ENCODE results near the gene SLC27A2.

Gene SLC27A2

DNA sequence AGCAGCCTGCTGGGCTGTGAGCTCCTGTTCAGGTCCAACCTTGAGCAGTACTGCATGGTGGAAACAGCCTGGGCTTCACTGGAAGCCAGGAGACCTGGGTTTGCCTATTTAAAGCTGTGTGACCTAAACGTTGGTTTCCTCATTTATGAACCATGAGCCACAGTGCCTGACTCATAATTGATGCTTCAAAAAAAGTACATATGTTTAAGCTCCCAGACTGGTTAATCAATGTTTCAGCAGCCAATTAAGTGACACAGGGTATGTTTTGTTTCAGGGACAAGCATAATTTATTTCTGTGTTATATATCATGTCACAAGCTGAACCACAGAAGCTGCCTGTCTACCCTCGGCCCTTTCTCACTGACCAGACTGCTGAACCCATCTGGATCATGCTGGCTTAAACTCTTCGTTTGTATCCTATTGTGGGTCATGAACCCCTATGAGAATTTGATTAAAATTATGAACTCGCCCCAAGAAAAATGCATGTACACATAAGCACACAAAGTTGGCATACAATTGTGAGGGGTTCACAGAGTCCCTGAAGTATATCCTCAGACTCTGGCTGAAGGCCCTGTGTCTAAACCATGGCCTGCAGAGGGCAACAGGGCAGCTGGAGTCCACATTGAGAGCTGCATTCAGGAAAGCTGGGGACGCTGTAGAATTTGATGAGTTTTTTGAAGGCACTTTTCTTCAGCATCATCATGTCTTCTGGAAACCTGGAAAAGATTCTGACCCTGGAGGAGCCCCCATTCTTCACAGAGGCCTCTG lies 59.9 kb downstream of the SLC27A2 start:
- DNase-seq: peak; percentile 65

DNA sequence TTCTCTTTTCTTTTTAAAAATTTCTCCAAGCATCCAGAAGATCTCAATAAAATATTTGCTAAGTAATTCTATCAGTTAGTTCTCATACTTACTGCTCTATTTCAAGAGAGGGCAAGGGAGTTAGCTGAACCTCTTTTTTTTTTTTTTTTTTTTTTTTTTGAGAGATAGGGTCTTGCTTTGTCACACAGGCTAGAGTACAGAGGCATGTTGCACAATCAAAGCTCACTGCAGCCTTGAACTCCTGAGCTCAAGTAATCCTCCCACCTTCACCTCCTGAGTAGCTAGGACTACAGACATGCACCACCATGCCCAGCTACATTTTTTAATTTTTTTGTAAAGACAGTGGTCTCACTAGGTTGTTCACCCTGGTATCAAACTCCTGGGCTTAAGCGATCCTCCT lies 62.2 kb downstream of the SLC27A2 start:
- no peak for DNase-seq

DNA sequence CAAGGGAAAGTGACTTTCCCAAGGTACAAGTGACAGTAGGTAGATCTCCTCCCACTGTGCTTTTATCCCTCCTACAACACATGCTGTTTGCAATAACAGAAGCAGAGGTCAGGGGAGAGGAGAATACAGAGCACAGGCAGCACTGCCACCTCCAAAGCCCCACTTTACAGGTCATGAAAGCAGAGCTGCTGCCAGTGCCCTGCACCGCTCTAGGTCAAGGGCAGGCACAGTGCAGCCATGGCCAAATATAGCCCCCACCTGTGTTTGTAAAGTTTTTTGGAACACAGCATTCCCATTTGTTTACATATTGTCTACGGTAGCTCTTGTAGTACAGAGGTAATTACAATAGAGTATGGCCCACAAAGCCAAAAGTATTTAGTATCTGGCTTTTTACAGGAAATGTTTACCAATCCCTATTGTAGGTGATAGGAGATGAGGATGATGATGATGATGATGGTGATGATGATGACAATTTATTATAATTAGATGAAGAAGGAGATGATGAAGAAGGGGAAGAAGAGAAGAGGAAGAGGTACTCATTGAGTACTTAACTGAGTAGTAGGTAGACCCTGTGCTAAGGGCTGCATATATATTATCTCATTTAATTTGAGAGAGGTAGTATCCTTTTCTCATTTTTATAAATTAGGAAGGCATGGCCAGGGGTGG lies 63.1 kb downstream of the SLC27A2 start:
- no peak for DNase-seq

DNA sequence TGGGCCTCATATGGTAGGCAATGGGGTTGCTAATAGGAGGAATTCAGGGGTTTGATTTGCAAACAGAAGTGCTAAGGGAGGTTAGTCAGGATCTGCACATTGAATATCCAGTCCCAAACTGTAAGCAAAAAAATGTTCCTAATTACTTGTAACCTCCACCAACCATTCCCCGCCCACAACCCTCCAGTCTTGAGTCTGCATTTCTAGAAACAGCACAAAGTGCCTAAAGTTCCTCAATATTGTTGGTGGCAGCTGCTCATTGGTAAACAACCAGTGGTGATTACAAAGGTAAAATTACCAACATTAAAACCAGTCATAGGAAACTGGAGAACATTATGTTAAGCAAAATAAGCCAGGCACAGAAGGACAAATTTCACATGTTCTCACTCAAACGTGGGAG lies 64.6 kb downstream of the SLC27A2 start:
- DNase-seq: no peak

DNA sequence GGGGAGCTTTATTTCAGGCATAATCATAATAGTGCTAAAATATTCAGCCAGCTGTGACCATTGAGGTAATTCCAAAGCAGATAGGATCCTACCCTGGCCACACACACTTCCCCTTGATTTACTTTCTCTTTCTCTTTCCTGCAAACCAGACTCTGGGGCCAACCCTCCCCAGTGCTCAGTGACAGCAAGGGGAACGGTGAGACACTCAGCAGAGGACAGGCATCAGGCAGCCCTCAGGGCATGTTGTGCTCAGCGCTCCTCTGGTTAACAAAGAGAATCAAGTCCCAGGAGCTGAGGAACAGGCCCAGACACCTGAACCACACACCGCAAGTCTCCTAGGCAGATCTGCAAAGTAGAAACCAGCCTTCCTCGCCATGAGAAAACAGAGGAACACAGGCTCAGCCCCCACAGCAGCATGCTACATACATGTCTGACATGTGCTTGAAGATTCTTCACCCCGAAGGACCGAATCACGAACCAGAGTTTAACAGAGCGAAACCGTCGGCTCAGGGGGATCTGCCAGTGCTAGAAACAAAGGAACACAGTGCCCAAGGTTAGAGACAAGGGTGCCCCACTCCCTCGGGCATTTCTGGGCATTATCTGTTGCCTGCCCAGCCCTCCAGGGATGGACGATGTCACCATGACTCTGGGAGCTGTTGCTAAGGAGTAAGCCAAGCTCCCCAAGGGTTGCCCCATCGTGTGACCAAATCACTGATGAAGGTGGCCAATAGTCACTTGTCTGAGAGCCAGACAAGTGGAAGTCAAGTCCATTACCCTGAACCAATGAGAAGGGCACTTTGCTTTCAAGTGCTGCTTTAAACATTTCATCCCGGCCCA lies 66.0 kb downstream of the SLC27A2 start:
- DNase-seq: no peak

DNA sequence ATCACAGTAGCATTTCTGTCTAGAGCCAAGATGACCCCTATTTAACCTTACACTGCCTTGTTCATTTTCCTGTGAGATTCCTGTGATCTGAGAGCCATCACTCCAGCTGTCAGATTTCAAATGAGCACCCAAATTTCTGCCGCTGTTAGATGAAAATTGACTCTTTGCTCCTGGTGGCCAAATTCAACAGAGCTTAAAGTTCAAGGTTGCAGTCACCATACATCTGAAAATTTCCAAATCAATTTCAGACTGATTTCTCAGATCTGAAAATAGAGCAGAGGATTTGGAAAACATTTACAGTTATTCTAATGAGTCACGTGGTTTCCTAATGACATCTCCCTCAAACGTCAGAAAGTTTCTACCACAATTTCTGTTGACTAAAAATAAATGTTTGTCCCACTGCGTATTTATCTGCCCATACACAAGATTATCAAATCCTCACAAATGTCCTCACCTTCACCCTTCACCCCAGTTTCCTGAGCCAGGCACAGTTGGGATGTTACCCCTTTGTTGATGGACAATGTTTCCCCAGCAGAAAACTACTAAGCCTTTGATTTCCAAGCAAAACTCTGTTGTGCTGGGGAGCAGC lies 67.1 kb downstream of the SLC27A2 start:
- peak; percentile 5 for DNase-seq

DNA sequence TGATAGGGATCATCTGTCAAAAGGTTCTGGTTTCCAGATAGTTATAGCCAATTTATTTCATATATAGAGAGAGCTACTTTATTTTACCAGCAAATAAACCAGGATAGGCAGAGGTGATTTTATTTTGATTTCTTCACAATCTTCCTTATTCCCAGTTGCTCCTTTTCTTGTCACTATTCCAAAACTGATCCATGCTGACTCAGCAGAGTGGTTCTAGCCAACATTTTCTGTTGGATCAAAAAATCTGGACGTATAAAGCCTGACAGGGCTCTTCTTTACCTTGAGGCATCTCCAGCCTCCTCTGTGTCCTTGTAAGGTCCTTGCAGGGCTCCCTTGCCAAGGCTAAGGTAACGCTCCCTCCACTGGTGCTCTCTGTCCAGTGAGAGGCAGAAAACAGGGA lies 67.7 kb downstream of the SLC27A2 start:
- no peak for DNase-seq

DNA sequence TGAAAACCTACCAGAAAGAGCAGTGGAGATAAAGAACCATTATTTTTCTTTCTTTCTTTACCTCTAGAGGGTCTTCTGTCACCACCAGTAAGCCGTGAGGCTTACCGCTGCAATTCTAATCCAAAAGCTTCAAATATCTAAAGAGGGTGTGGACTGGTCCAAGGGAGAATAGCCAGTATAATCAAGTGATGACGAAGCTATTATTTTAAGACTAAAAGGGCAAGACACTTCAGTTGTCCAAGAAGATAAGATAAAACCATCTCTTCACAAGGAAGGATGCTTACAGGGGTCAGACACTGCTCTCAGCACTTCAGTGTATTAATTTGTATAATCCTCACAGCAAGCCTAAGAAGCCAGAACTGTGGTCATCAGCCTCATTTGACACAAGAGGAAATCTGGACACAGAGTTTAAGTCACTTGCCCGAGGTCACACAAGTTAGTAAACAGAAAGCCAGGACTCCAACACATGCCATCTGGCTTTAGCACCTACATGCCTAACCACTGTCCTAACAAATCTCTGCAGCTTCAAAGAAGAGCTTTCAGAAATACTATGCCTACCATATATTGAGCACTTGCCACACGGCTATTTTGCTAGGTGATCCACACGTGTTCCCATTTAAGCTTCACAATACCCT lies 68.9 kb downstream of the SLC27A2 start:
- no peak for DNase-seq

DNA sequence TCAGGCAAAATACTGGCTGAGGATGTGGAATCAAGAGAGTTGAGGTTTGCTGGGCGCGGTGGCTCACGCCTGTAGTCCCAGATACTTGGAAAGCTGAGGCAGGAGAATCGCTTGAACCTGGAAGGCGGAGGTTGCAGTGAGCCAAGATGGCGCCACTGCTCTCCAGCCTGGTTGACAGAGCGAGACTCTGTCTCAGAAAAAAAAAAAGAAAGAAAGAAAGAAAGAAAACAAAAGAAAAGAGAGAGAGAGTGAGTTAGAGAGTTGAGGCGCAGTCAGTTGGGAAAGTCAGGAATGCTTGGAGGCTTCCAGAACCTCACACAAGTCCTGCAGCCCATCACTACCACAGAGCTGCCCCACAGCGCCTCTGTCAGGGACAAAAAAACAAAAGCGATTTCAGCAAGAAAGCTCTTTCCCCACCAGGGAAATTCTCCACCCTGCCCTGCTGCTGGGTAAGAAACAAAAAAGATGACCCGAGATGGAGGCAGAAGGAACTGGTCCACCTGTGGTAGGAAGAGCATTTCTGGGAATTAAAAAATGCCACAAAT lies 69.7 kb downstream of the SLC27A2 start:
- peak; percentile 10 for DNase-seq

DNA sequence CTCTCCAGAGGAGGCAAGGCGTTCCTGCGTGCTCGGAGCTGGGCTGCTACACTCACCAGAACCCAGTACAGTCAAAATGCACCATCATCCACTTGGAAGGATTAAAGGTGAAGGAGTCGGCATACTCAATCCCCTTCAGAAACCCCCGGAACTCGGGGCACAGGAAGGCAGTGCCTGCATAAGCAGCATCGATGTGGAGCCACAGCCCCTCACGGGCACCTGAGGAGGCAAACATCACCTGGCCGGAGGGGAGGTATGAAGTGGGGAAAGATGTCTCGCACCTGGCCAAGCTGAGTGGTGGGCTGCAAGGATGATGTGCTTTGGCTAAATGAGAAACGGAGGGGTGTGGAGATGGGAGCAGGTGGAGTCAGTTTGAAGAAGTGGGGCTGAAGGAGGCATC lies 70.6 kb downstream of the SLC27A2 start:
- DNase-seq: no peak

DNA sequence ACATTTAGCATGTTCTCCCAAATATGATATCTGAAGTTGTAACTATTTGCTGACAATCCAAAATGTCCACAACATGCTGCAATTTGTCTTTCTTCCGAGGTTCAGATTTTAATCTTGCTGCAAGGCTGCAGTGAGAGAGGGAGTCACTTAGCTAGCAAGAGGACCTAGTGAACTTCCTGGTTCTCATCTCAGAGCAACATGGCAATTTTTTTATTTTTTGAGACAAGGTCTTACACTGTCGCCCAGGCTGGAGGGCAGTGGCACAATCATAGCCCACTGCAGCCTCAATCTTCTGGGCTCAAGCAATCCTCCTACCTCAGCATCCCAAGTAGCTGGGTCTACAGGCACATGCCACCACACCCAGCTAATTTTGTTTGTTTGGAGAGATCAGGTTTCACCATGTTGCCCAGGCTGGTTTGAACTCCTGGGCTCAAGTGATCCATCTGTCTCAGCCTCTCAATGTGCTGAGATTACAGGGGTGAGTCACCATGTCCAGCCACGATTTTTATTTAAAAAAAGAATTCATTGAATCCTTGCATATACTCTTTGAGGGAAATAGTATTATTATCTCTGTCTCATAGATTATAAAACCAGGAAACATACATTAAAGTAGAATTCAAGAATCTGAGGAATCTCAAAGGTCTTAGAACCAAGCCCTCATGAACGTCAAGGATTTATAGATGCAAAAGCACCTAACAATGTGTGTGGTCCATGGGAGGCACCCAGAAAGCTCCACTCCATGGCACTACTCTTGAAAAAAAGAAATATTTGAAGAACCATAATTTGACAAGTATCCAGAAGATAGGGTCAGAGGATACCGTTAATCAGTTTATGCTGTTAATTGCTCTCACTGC lies 74.4 kb downstream of the SLC27A2 start:
- peak; percentile 46 for DNase-seq

DNA sequence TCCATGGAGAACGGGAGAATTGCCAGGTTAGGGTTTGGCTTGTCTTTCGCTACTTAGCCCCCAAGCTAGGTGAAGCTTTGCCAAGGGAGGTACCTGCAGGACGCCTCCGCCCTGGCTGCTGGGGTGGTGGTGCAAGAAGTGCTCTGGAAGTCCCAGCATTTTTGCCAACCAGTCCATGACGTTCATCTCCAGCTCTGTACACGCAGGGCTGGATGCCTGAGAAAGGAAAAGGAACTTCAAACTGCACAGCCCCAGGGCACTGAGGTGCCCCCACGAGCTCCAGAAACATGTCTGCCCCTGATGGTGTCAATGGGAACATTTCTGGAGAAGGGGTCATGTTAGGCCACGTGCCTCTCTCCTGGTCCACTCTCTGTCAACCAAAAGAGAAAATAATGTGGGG lies 75.3 kb downstream of the SLC27A2 start:
- DNase-seq: no peak

DNA sequence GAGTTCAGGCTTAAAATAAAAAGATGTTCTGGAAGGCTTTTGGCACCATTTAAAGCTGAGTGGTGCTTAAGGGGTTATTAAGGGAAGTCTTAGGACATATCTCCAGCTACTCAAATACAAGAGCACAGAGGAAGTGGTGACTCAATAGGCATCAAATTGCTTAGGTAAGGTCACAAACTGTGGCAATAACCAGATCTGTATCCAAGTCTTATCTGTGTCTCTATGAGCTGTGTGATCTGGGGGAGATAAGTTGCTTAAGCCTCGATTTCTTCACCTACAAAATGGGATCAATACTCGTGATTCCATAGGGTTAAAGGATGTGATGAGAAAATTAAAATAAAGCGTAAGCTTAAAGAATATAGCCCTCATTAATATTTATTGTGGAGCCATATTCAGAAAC lies 75.9 kb downstream of the SLC27A2 start:
- DNase-seq: no peak

DNA sequence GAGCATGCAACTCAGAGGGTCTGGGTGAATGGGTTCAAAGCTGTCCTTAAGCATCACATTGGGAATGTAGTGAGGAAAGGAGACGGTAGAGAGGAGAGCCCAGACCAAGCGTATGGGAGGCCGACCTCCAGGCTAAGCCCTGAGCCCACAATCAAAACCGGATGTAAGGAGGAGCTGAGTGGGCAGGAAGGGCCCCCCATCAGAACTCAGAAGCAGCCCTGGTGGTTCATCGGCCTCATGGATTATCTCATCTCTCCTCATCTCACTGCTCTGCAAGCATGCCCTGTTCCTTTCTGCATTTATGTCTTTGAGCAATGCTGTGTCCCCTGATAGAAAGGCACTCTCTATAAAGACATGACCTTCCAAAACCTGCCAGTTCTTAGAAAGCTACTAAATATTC lies 77.3 kb downstream of the SLC27A2 start:
- no peak for DNase-seq

DNA sequence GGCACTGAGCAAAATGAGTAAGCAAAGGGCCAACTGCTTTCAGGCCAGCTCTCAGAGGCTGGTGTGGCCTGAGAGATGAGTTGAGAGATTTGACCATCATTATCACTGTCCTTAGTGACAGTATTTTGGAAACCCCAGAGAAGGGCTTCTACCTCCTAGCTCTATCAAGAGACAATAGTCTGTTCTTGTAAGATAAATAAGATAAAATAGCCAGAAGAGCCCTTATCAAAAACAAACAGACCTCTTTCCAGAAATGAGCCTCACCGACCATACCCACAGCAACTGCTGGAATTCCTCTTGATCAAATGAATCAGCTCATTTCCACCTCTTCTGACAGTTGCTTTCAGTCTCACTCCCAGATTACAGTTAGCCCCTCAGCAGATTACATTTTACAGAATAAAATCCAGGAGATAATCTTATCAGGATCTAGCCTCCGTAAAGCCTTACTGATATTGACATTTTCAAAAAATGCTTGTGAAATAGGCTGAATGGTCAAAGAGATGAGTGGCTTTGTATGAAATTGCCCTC lies 79.0 kb downstream of the SLC27A2 start:
- DNase-seq: no peak

DNA sequence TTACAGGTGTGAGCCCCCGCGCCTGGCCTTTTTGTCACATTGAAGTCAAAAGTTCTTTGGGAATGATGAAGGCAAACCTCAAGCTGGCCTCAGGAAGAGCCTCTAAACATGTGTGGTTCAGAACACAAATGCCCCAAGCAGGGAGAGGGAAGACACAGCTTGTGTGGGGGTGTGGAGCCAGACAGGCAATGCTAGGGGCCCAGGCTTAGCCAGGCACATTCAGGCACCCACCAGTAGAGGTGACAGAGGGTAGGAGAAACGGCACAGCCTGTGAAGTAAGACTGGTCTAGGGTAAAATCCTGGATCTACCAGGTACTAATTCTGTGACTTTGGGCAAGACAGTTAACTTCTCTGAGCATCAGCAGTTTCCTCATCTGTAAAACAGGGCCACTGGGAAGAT lies 80.0 kb downstream of the SLC27A2 start:
- DNase-seq: no peak

DNA sequence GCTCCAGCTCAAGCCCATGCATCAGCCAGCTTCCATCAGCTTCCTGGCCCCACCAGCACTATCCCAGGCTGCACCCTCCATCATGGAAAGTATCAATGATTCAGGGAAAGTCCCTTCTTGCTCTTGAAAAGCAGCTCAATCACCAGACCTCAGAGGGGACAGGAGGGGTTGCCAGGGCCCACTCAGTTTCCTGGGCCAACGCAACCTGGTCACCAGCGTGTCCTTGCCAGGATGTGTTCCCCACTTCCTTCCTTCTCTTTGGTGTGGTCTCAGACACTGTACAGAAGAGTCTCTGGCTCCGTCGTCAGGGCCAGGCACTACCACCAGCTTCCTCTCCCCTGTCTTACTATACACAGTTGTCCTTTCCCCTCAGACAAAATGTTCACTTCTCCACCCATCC lies 80.5 kb downstream of the SLC27A2 start:
- no peak for DNase-seq

DNA sequence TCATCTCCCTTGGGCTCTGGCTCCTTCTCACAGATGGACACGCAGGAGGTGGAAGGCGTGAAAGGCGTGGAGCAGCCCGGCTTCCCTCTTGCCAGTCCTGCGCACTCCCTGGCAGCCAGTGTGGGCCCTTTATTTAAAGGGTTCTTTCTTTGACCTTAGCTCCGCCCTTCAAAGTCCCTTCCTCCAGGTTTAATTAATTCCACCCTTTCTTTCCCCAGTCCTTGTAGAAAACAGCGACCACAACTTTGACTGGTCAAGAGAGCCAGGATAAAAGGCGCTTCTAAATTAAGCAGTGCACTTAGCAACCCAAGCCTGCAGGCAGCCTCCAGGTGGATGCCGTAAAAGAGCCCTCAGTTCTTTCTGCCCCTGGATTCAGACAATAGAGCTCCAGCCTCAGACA lies 83.6 kb downstream of the SLC27A2 start, which contains the start of gene HDC:
Gene HDC, minus strand, starts transcription at position 107 of the 400 bp plus-strand sequence. Its CDS starts 103 bp downstream, at position 4.
- no peak for DNase-seq

DNA sequence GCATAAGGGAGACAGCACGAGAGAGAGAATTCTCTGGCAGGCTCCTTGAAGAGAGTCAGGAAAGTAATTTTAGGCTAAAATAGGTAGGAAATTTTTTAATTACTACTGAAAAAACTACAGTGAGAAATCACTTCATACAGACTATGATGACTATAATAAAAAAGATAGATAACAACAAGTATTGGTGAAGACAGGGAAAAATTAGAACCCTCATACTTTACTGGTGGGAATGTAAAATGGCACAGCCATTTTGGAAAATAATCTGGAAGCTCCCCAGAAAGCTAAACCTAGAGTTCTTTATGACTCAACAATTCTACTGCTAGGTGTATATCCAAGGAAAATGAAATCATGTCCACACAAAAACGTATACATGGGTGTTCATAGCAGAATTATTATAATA lies 85.6 kb downstream of the SLC27A2 start:
- no peak for DNase-seq

DNA sequence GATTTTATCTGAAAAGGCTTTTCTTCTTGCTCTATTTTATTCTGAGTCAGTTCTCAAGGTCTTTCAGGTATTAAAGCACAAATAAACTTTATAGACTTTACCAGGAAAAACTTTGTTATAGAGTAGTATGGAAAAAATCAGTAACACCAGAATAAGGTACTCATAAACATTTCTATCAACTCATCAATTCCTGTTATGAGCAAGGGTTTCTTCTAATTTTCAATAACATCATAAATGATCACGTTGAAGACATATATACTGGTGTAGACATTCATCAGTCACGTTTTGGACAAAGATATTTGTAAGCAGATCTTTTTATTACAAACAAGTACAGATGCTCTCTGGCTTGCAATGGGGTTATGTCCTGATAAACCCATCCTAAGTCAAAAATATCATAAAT lies 93.1 kb downstream of the SLC27A2 start:
- DNase-seq: no peak

DNA sequence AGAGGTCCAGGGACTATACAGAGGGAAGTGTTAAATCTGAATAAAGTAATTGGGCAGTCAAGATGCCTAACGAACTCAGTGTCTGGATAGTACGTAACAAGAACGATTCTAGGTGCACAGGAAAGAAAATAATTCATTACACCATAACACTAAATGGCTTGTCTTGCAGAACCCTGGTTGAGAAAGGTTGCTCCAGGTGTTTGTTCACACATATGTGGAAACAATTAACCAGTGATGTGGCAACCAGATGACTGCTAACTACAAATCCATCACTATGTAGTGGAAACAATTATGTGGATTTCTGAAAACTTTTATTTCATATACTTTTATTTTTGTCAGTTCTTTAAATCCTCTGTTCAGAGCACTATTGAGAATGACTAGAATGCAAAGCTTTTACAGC lies 93.9 kb downstream of the SLC27A2 start:
- DNase-seq: no peak
